VCaP (cell line): ENCODE data around the gene FRAT2.

ENCODE experiments used
- H3K27ac ChIP-seq: fragments of 450-650 bp; 2 replicates; pipeline ENCODE4 v1.5.1; 2017
- CTCF ChIP-seq: fragments of 450-650 bp; conservative IDR thresholded peaks from 2 replicates; pipeline ENCODE4 v1.5.1; 2017; ENCODE audit warnings: mild to moderate bottlenecking, moderate library complexity

FRAT2 gene

GRCh38 chr10:97362310-97363033 is 27.9 kb upstream of the FRAT2 start:
- H3K27ac ChIP-seq, result no peak overlapping the region
- no peak for TF ChIP-seq CTCF

DNA sequence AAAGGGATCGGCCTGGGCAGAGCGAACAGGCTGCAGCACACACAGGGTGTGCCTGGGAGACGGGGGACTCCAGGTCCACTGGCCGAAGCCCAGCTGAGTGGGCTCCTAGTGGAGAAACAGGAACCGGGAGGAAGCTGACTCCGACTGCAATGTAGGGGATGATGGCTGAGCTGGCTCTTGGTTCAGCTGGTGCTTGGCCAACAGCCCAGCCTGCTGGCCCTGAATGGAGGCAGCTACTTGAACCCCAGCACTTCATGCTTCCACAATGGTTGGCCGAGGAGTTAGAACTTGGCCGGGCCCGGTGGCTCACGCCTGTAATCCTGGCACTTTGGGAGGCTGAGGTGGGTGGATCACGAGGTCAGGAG is 27.0 kb upstream of the FRAT2 start:
- no peak overlapping the region for H3K27ac ChIP-seq
- TF ChIP-seq CTCF, result no peak

DNA sequence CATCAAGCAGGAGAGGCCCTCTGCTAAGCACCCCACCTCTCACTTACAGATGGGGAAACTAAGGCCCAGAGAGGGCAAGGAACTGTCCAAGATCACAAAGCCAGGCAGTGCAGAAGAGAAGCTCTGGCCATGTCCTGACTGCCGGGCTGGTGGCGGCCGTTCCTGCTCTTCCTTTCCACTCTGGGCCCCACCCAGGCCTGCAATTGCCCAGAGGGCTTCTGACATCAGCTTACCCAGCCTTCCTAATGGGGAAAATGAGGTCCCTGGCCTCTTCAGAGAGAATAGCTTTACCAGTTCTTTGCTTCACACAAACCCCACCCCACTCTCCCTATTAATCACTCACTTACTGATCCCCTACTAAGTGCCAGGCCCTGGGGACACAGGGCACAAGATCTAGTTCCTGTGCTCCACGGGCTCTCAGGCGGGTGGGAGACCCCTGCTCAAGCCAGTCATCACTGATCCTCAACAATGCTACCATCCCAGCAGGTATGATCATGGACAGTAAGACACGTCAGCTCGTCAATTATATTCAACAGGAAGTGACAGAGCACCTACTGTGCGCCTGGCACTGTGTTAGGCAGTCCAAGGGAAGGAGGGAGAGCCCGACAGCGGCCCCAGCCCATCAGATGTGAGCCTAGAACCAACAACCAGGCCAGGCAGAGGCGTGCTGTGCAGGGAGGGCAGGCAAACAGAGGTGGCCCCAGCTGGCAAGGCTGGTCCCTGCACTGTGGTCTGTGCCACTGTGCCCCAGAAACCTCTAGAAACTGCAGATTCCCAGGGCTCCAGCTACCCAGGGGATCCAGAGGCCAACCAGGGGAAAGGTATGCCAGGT is 26.4 kb upstream of the FRAT2 start:
- TF ChIP-seq CTCF, result no peak
- H3K27ac ChIP-seq, result no peak overlapping the region

GRCh38 chr10:97358781-97359180 is 24.3 kb upstream of the FRAT2 start:
- H3K27ac ChIP-seq, result no peak overlapping the region
- no peak for TF ChIP-seq CTCF

DNA sequence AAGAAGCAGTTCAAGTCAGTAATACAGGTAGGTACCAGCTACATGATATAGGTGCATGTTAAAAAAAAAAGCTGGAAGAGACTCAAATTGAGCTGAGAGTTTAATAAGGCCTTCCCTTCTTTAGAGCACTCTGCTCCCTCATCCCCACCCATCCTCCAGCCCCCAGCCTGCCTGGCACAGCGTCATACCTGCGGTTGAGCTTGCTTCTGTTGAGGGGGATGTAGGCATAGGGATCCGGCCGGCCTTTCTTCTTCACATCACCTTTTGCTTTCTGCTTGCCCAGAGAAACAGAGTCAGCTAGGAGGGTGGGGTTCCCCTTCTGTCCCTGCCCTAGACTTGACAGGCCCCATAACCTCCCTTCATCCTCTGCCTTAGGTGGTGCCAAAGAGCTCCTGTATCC is 23.8 kb upstream of the FRAT2 start:
- no peak for TF ChIP-seq CTCF
- H3K27ac ChIP-seq, result no peak overlapping the region

DNA sequence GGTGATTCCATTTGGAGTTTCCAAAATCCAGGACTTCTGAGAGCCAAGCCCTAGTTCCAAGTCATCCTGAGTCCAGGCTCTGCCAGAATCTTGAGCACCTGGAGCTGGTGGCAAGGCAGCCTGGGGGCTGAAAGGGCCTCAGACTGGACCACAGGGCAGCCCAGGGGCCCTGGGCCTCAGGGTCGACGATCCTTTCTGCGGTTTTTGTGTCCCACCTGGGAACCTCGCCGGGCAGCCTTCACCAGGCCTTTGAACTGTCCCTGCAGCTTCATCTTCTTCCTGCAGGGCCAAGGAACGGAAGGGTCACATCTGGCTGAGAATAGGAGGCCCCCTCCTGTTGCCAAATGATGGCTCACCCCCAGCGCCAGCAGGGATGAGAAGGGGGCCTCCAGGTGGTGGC is 22.4 kb upstream of the FRAT2 start:
- no peak for TF ChIP-seq CTCF
- H3K27ac ChIP-seq, result no peak overlapping the region

DNA sequence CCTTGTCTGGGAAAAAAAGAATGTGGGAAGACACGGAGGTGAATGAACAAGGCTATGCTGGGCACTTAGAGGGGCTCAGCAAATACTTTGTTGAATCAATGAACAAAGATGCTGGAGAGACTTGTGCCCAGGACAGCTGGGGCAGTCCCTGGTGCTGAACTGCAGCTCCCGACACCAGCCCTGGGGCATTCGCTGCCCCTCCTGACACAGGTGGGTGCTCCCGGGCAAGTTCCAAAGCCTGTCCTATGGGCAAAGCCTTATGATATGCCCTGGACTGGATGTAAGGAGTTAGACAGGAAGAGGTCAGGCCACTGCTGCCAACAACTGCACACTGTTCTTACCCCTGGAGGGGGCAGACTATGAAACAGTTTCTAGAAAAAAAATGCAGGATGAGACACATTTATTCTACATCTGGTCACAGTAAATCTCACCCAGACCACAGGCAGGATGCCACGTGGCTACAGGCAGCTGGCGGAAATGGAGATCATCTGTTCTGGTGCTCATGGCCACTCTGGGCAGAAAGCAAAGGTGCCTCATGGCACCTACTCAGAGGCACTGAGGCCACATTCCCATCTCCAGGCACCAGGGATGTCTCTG is 21.9 kb upstream of the FRAT2 start:
- TF ChIP-seq CTCF, result no peak
- H3K27ac ChIP-seq, result no peak overlapping the region
